Keratinocyte (primary cell): ENCODE measurements around the gene CARMIL1. TPM values are rescaled to one million over a fixed set of nuclear protein-coding genes. Genes with fewer than 3 reads are reported as not detected.

Source experiments
- DNase-seq: peaks from one replicate; pipeline ENCODE4 v3.0.0-alpha.2; 2011; ENCODE audit warnings: low read depth, missing footprints, low spot score
- FAIRE-seq: peaks from 2 replicates; lab custom pipeline; 2011; peaks lifted over from hg19 to GRCh38; lab: Jason Lieb, UNC
- H2AFZ ChIP-seq: 2 replicates; pipeline ENCODE4 v1.6.0; 2012; ENCODE audit warnings: low read length, control low read depth, inconsistent platforms; ENCODE audit not compliant: control insufficient read depth
- H3K27ac ChIP-seq: 2 replicates; pipeline ENCODE4 v1.5.1; 2011; ENCODE audit warnings: low read length; ENCODE audit not compliant: control insufficient read depth, insufficient read depth
- H3K27me3 ChIP-seq: 3 replicates; pipeline ENCODE4 v1.6.0; 2011; ENCODE audit warnings: low read length; ENCODE audit not compliant: control insufficient read depth, insufficient read depth; ENCODE audit errors: extremely low read depth
- H3K36me3 ChIP-seq, 2 experiments: 2 replicates in 1 of 2; 3 replicates in 1 of 2; pipeline ENCODE4 v1.5.1; 2011; ENCODE audit warnings: low read length in 2 of 2, mild to moderate bottlenecking in 1 of 2; ENCODE audit not compliant: control insufficient read depth in 2 of 2, insufficient read depth in 2 of 2; ENCODE audit errors: extremely low read depth in 1 of 2
- H3K4me1 ChIP-seq: 3 replicates; pipeline ENCODE4 v1.5.1; 2011; ENCODE audit warnings: low read length; ENCODE audit not compliant: control insufficient read depth, insufficient read depth; ENCODE audit errors: extremely low read depth
- H3K4me2 ChIP-seq: 3 replicates; pipeline ENCODE4 v1.6.0; 2011; ENCODE audit warnings: low read depth, low read length; ENCODE audit not compliant: control insufficient read depth, insufficient read depth; ENCODE audit errors: extremely low read depth
- H3K4me3 ChIP-seq, 3 experiments: fragments of 200-600 bp in 1 of 3; sonication (generic) in 1 of 3; 2 replicates in 2 of 3; 3 replicates in 1 of 3; pipeline ENCODE4 v1.5.1; 2011 to 2016; ENCODE audit warnings: low read length in 3 of 3, mild to moderate bottlenecking in 3 of 3, control low read depth in 2 of 3, inconsistent platforms in 1 of 3, low read depth in 1 of 3, mixed read lengths in 1 of 3, mixed run types in 1 of 3, moderate library complexity in 1 of 3; ENCODE audit not compliant: control insufficient read depth in 2 of 3, insufficient read depth in 2 of 3; ENCODE audit errors: extremely low read depth in 1 of 3
- H3K79me2 ChIP-seq: 2 replicates; pipeline ENCODE4 v1.6.0; 2012; ENCODE audit warnings: low read length; ENCODE audit not compliant: control insufficient read depth, insufficient read depth
- H3K9ac ChIP-seq: 3 replicates; pipeline ENCODE4 v1.6.0; 2011; ENCODE audit warnings: low read length; ENCODE audit not compliant: control insufficient read depth, insufficient read depth; ENCODE audit errors: extremely low read depth
- H3K9me1 ChIP-seq: 3 replicates; pipeline ENCODE4 v1.6.0; 2011; ENCODE audit warnings: low read length; ENCODE audit not compliant: control insufficient read depth, insufficient read depth; ENCODE audit errors: extremely low read depth
- H3K9me3 ChIP-seq: 2 replicates; pipeline ENCODE4 v1.5.1; 2012; ENCODE audit warnings: low read depth, low read length; ENCODE audit not compliant: control insufficient read depth
- H4K20me1 ChIP-seq: 3 replicates; pipeline ENCODE4 v1.6.0; 2011; ENCODE audit warnings: low read length; ENCODE audit not compliant: control insufficient read depth, insufficient read depth; ENCODE audit errors: extremely low read depth
- EZH2 ChIP-seq: IDR thresholded peaks from one replicate; pipeline ENCODE4 v1.6.1; 2012; ENCODE audit warnings: inconsistent platforms, mild to moderate bottlenecking, low read length, moderate library complexity
- dilution Hi-C: fragments of 300-500 bp; cut with MboI; formaldehyde crosslinking; loops from one replicate; pipeline ENCODE4 v1.7.0; 2020; ENCODE audit warnings: low sequenced_read_pairs; ENCODE audit not compliant: extremely low pct_ligation_motif_present
- polyA plus RNA-seq, 5 experiments: library from polyadenylated mRNA; depleted of rRNA in 3 of 5; stranded (reverse) in 3 of 5; stranded (forward) in 1 of 5; unstranded in 1 of 5; fragments of >200 nt; gene quantifications; 1 replicate in 1 of 5; 2 replicates in 3 of 5; 3 replicates in 1 of 5; pipeline versions ENCODE4 v1.2.1 to v1.2.3, GENCODE V29; 2011 to 2012; ENCODE audit warnings: missing spikeins in 2 of 5, low read depth in 1 of 5, low replicate concordance in 1 of 5
- TF ChIP-seq, protein P1 (sequence below), 3 experiments: IDR thresholded peaks in 1 of 3; conservative IDR thresholded peaks in 1 of 3; optimal IDR thresholded peaks in 1 of 3; 2 replicates in 2 of 3; 3 replicates in 1 of 3; pipeline versions ENCODE3 to v1.5.1; 2011; ENCODE audit warnings: low read length in 3 of 3, mild to moderate bottlenecking in 3 of 3, moderate library complexity in 2 of 3, control low read depth in 1 of 3, inconsistent platforms in 1 of 3; ENCODE audit not compliant: insufficient read depth in 2 of 3; ENCODE audit errors: extremely low read depth in 1 of 3

CARMIL1 gene
- polyA plus RNA-seq, 1 donor (not counting 4 experiments of a cell fraction or from before 2014, with no cell fraction given): 18.9 TPM

DNA sequence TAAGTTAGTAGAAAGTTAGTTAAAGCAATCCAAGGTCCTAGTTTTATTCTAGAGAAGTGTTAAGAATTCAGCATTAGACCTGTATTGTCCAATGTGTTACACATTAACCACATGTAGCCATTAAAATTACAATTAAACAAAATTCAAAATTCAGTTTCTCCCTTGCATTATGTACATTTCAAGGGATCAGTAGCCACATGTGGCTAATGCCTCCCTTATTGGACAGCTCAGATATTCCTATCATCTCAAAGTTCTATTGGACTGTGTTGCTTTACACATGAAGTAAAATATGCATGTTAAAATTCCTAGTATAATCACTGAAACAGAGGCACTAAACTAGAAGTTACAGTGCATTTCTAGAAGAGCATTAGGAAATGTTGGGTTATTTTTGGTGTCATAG, 265.7 kb downstream of the CARMIL1 start:
- FAIRE-seq: no peak
- DNase-seq: no peak
- H3K9ac ChIP-seq: no peak overlapping the region
- no peak overlapping the region for H2AFZ ChIP-seq
- H3K27me3 ChIP-seq: no peaks in the 10 kb centered on the region
- no peaks in the 10 kb centered on the region for H3K4me1 ChIP-seq
- dilution Hi-C loops: no loop called here
- H3K27ac ChIP-seq: no peak overlapping the region
- no peaks in the 10 kb centered on the region for H3K9me1 ChIP-seq
- no peaks in the 10 kb centered on the region for H3K79me2 ChIP-seq
- TF ChIP-seq EZH2: no peak
- TF ChIP-seq, protein P1, sequence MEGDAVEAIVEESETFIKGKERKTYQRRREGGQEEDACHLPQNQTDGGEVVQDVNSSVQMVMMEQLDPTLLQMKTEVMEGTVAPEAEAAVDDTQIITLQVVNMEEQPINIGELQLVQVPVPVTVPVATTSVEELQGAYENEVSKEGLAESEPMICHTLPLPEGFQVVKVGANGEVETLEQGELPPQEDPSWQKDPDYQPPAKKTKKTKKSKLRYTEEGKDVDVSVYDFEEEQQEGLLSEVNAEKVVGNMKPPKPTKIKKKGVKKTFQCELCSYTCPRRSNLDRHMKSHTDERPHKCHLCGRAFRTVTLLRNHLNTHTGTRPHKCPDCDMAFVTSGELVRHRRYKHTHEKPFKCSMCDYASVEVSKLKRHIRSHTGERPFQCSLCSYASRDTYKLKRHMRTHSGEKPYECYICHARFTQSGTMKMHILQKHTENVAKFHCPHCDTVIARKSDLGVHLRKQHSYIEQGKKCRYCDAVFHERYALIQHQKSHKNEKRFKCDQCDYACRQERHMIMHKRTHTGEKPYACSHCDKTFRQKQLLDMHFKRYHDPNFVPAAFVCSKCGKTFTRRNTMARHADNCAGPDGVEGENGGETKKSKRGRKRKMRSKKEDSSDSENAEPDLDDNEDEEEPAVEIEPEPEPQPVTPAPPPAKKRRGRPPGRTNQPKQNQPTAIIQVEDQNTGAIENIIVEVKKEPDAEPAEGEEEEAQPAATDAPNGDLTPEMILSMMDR (optimal IDR thresholded peaks at IDR 0.05 in 1 of 3, IDR thresholded peaks at IDR 0.05 in 1 of 3, conservative IDR thresholded peaks at IDR 0.05 in 1 of 3; ENCODE audit: extremely low read depth in 1 of 3, insufficient read depth in 2 of 3, low read length in 3 of 3): no peak
- no peaks in the 10 kb centered on the region for H4K20me1 ChIP-seq
- H3K9me3 ChIP-seq: no peaks in the 10 kb centered on the region
- H3K4me3 ChIP-seq: no peak overlapping the region
- no peaks in the 10 kb centered on the region for H3K36me3 ChIP-seq
- H3K4me2 ChIP-seq: no peak overlapping the region

DNA sequence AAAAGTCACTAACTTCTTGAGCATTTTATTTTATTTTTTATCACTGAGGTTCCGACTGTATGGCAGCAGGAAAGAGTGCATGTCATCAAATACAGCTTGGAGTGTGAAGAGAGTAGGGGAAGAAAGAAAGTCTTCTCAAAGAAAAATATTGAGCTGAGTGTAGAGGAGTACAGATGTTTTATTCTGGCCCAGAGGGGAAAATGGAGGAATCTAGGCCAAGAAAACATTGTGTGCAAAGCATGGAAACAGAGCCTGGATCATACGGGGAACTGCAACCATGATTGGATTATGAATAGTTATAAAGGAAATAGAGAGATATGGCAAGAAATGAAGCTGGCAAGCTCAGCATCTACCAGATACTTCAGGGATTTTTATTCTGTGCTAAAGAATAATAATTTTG, 268.6 kb downstream of the CARMIL1 start:
- Histone ChIP-seq H3K4me2 (no peak overlapping the region), H4K20me1 (no peaks in the 10 kb centered on the region), H3K9ac (no peak overlapping the region), H3K9me3 (no peaks in the 10 kb centered on the region), H3K9me1 (no peaks in the 10 kb centered on the region), H3K27ac (no peak overlapping the region), H3K27me3 (no peaks in the 10 kb centered on the region), H3K36me3 (peaks cover 0 to 3% of the 10 kb centered on the region in 2 experiments), H3K79me2 (no peaks in the 10 kb centered on the region), H2AFZ (no peak overlapping the region), H3K4me1 (no peaks in the 10 kb centered on the region), H3K4me3 (no peak overlapping the region)
- FAIRE-seq: no peak
- TF ChIP-seq, protein P1 (optimal IDR thresholded peaks at IDR 0.05 in 1 of 3, IDR thresholded peaks at IDR 0.05 in 1 of 3, conservative IDR thresholded peaks at IDR 0.05 in 1 of 3; ENCODE audit: extremely low read depth in 1 of 3, insufficient read depth in 2 of 3, low read length in 3 of 3): no peak
- no peak for TF ChIP-seq EZH2
- DNase-seq: no peak
- dilution Hi-C loops: no loop called here
